ENCODE data around the gene GRK6. TPM values are rescaled to one million over a fixed set of nuclear protein-coding genes. Genes with fewer than 3 reads are reported as not detected.

The GRK6 gene
- total RNA-seq, 1 experiment from 2014 or later, result 75.2 TPM

DNA sequence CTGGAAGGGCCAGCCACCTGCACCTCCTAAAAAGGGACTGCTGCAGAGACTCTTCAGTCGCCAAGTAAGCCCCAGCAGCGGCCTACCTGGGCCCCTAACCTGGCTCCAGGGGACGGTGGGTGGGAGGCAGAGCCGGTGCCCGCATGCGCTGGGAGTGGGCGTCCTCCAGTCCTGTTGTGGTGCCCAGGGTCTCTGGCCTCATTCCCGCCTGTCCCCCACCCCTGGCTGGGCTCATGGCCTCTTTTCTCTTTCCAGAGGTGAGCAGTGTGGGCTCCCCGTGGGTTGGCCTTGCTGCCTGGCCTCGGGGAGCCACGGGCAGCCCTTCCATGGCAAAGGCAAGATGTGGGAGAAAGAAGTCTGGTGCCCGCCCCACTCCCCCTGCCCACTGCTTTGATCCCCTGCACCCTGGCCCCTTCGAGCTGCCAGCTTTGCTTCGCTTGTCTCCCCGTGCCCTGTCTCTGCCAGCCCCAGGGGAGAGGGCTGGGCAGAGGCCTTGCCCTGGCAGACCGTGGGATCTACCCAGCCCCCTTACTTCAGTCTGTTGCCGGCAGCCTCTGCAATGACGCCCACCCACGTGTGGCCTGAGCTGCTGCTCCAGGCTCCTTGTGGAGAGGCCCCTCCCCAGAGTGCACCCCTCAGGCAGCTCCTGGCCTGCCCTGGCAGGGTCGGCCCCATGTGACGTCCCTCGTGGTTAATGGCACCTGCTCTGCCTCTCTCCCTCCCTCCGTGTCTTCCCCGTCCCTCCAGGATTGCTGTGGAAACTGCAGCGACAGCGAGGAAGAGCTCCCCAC is 14.7 kb downstream of the GRK6 start:
- Histone ChIP-seq H3K56ac (ENCODE audit: insufficient read length, low read depth, low read length) (no peak overlapping the region), H3K27me3 (ENCODE audit: insufficient read depth, low read length) (no peaks in the 10 kb centered on the region; the same call in 1 of the 2 replicates), H3K79me1 (ENCODE audit: insufficient read depth, low read depth, low read length, poor library complexity, severe bottlenecking) (no peaks in the 10 kb centered on the region), H2BK15ac (ENCODE audit: low read depth, low read length) (no peak overlapping the region), H4K91ac (ENCODE audit: insufficient read length, low read depth, low read length) (no peak overlapping the region), H3K27ac (ENCODE audit: insufficient read length, low read depth, low read length) (no peak overlapping the region), H3K4me1 (ENCODE audit: insufficient read depth, low read length) (no peaks in the 10 kb centered on the region; the same call in 1 of the 2 replicates), H3K14ac (ENCODE audit: insufficient read depth, low read length) (no peak overlapping the region), H4K8ac (replicated peaks; ENCODE audit: insufficient read length, low read depth, low read length) (no peak overlapping the region), H3K79me2 (ENCODE audit: insufficient read depth, low read length) (no peaks in the 10 kb centered on the region), H2BK12ac (ENCODE audit: insufficient read length, low read depth, low read length) (no peak overlapping the region), H3K23me2 (ENCODE audit: insufficient read length, low read depth, low read length, poor library complexity, severe bottlenecking) (peaks cover 2% of the 10 kb centered on the region), H3K4me2 (ENCODE audit: insufficient read depth, insufficient read length, low read length) (no peak overlapping the region), H4K20me1 (ENCODE audit: control insufficient read depth, insufficient read depth, insufficient read length) (no peaks in the 10 kb centered on the region), H2BK20ac (ENCODE audit: low read depth, low read length, poor library complexity, severe bottlenecking) (no peak overlapping the region), H2BK120ac (ENCODE audit: low read depth, low read length, poor library complexity, severe bottlenecking) (no peak overlapping the region), H3K9ac (ENCODE audit: extremely low read depth, insufficient read length, low read length) (no peak overlapping the region), H3K9me3 (ENCODE audit: control insufficient read depth, low read depth, low read length) (no peaks in the 10 kb centered on the region), H3K18ac (ENCODE audit: insufficient read length, low read depth, low read length) (no peak overlapping the region), H4K5ac (ENCODE audit: insufficient read length, low read depth, low read length) (no peak overlapping the region), H3K4ac (ENCODE audit: low read depth, low read length) (no peak overlapping the region), H3T11ph (ENCODE audit: low read length) (no peak overlapping the region), H2AK5ac (ENCODE audit: insufficient read length, low read length) (no peak overlapping the region), H2BK5ac (ENCODE audit: insufficient read length, low read length) (no peak overlapping the region), H2AFZ (ENCODE audit: low read length) (no peak overlapping the region), H3K23ac (ENCODE audit: insufficient read length, low read depth, low read length) (no peak overlapping the region)
- TF ChIP-seq, protein P1, sequence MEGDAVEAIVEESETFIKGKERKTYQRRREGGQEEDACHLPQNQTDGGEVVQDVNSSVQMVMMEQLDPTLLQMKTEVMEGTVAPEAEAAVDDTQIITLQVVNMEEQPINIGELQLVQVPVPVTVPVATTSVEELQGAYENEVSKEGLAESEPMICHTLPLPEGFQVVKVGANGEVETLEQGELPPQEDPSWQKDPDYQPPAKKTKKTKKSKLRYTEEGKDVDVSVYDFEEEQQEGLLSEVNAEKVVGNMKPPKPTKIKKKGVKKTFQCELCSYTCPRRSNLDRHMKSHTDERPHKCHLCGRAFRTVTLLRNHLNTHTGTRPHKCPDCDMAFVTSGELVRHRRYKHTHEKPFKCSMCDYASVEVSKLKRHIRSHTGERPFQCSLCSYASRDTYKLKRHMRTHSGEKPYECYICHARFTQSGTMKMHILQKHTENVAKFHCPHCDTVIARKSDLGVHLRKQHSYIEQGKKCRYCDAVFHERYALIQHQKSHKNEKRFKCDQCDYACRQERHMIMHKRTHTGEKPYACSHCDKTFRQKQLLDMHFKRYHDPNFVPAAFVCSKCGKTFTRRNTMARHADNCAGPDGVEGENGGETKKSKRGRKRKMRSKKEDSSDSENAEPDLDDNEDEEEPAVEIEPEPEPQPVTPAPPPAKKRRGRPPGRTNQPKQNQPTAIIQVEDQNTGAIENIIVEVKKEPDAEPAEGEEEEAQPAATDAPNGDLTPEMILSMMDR (conservative IDR thresholded peaks at IDR 0.05), result no peak
- Mint-ChIP-seq H3K27me3 (ENCODE audit: low read depth) (peaks cover 16% of the 10 kb centered on the region), H3K4me1 (peaks cover 35 to 45% of the 10 kb centered on the region in 2 experiments), H3K4me3 (no peak overlapping the region), H3K36me3 (ENCODE audit: insufficient read depth in 1 of 3, low read depth in 3 of 3) (peaks cover 22 to 50% (median 43%) of the 10 kb centered on the region in 3 experiments), H3K9me3 (peaks cover 0 to 3% of the 10 kb centered on the region in 2 experiments; a peak in 1 of 5 replicates), H3K27ac (no peak overlapping the region)
- DNase-seq, result no peak
- no CpG with 5 or more reads among the region's 26 CpGs for WGBS (ENCODE audit: extremely low coverage, insufficient read length, low lambda C conversion rate)
